Stimulated activated CD8-positive, alpha-beta memory T cell treated with anti-CD3 and anti-CD28 coated beads, Interleukin-15, amount 100 ng/mL, for 48 hours (primary cell): ENCODE measurements around the gene HPSE2.
A peak's percentile ranks its signal among the peaks of the same experiment; 100 is the strongest.

Source experiments
- DNase-seq, 2 donors: peaks; one replicate each; pipeline ENCODE4 v3.0.0-alpha.2; 2020; ENCODE audit warnings: low read depth in 2 of 2

Gene HPSE2

GRCh38 chr10:98414932-98415730 lies 820.5 kb downstream of the HPSE2 start, which contains the start of gene PYROXD2:
Gene PYROXD2 (minus strand): TSS chr10:98415182. CDS start chr10:98415135, 47 bp downstream.
- peak; percentile 11 to 14 for DNase-seq

- DNase-seq, result no peak
Measured at GRCh38 chr10:98414578-98414931, 821.1 kb downstream of the HPSE2 start.

- no peak for DNase-seq
Measured at GRCh38 chr10:98411768-98412167, 823.9 kb downstream of the HPSE2 start.

- DNase-seq, result no peak
Measured at GRCh38 chr10:98411166-98411565, 824.5 kb downstream of the HPSE2 start.

DNA sequence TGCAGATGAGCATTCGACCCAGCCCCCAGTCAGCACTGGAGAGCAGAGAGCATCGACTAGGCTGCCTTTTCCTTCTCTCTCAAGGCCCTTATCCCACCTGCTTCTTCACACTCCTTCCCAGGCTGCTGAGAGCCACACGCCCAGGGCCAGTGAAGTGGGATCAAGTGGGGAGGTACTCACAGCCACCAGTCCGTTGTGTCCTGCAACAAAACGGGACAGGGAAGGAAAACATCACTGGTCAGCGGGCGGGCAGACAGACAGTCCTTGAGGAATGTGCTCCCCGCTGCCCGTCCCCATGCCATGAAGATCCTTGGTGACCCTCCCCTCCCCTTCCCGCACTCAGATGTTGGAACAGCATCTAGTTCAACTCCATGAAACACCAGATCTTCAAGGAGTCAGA lies 824.9 kb downstream of the HPSE2 start:
- DNase-seq, result no peak

DNA sequence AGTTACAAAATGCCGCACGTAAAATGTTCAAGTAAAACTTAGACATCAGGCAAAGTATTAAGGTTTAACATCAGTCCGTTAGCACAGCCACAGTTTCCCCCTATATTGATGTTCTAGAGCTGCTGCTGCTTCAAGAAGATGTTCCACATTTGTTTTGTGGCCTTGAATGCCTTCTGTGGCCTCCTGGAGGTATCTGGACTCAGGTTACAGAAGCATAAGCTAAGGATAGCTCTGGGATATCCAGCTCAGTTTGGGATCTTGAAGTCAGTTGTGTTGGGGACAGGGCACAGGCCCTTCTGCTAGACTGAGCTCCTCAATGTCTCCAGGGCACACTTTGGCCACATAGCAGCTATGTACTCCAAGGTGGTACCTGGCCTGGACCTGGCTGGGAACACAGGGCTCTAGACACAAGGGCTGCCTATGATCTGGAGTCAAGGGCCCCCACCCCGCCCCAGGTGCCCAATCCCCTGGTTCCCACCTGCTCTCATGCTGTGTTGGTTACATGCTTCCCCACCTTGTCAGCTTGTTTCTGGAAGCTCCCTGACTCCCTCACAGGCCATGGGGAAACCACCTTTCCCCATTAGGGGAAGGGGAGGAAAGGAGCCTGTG lies 825.4 kb downstream of the HPSE2 start:
- no peak for DNase-seq

GRCh38 chr10:98408799-98409198 lies 826.9 kb downstream of the HPSE2 start:
- no peak for DNase-seq

GRCh38 chr10:98407744-98408241 lies 827.9 kb downstream of the HPSE2 start:
- DNase-seq, result no peak
